ENCODE data around the gene TMPRSS11E. TPM values are rescaled to one million over a fixed set of nuclear protein-coding genes. Genes with fewer than 3 reads are reported as not detected.
"Not testable (repeated sequence)": the region's sequence is repeated elsewhere in the genome, so short reads cannot be mapped to it uniquely, and the experiment has no call there.

TMPRSS11E gene
- polyA plus RNA-seq, 3 donors: 0.33 to 0.69 TPM; not detected in 1

DNA sequence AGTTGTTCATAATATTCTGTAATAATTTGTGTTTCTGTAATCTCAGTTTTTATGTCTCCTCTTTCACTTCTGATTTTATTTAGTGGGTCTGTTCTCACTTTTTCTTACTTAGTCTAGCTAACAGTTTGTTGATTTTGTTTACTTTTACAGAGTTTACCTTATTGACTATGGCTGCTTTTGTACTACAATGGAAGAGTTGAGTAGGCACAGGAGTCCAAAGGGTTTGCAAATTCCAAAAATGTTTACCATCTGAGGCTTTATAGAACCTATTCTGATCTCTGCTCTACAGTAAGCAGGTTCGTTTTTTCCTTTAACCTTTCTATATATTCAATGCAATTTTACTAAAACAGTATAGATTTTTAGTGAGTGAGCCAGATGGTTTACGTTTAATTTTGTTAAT is 73.7 kb downstream of the TMPRSS11E start:
- H3K27ac ChIP-seq (ENCODE audit: low read depth, low read length): no peak overlapping the region
- WGBS, 3 donors: 62 to 78% methylated on average over 2 of the region's 2 CpGs; no CpG with 5 or more reads in 1 of the 3 donors

DNA sequence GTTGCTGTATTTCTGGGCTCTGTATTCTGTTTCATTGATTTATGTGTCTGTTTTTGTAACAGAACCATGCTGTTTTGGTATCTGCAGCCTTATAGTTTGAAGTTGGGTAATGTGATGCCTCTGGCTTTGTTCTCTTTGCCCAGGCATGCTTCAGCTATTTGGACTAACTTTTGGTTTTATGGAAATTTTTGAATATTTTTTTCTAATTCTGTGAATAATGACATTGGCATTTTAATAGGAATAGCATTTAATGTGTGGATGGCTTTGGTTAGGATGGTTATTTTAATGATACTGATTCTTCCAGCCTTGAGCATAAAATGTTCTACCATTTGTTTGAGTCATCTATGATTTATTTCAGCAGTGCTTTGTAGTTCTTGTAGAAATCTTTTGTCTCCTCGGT is 75.0 kb downstream of the TMPRSS11E start:
- H3K27ac ChIP-seq (ENCODE audit: low read depth, low read length): not testable (repeated sequence)
- WGBS, 3 donors: 38 to 41% methylated on average over 1 of the region's 1 CpG; no CpG with 5 or more reads in 1 of the 3 donors

DNA sequence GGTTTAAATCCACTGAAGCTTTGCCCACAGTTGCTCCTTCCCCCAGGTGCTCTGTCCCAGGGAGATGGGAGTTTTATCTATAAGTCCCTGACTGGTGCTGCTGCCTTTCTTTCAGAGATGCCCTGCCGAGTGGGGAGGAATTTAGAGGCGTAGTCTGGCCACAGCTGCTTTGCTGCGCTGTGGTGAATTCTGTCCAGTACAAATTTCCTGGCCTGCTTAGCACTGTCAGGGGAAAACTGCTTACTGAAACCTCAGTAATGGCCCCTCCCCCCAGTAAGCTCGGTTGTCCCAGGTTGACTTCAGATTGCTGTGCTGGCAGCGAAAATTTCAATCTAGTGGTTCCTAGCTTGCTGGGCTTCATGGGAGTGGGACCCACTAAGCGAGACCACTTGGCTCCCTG is 88.7 kb downstream of the TMPRSS11E start:
- H3K27ac ChIP-seq (ENCODE audit: low read depth, low read length): no peak overlapping the region
- WGBS, 3 donors: 69 to 86% methylated on average over 6 of the region's 6 CpGs; no CpG with 5 or more reads in 1 of the 3 donors

DNA sequence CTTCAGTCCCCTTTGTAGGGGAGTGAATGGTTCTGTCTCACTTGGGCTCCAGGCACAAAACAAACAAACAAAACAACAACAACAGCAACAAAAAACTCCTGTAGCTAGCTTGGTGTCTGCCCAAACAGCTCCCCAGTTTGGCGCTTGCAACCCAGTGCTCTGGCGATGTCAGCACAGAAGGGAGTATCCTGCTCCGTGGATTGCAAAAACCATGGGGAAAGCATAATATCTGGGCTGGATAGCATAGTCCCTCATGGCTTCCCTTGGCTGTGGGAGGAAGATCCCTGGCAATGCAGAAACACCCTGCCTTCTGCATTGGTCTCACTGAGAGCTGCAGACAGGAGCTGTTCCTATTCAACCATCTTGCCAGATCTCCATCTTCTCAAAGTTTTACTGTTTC is 89.1 kb downstream of the TMPRSS11E start:
- 84 to 87% methylated on average over 3 of the region's 3 CpGs; no CpG with 5 or more reads in 1 of the 3 donors for WGBS, 3 donors
- no peak overlapping the region for H3K27ac ChIP-seq (ENCODE audit: low read depth, low read length)

DNA sequence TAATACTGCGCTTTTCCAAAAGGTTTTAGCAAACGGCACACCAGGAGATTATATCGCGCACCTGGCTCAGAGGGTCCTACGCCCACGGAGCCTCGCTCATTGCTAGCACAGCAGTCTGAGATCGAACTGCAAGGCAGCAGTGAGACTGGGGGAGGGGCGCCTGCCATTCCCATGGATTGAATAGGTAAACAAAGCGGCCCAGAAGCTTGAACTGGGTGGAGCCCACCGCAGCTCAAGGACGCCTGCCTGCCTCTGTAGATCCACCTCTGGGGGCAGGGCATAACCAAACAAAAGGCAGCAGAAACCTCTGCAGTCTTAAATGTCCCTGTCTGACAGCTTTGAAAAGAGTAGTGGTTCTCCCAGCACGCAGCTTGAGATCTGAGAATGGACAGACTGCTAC is 95.5 kb downstream of the TMPRSS11E start:
- H3K27ac ChIP-seq (ENCODE audit: low read depth, low read length): not testable (repeated sequence)
- WGBS, 3 donors: 78 to 84% methylated on average over 13 of the region's 13 CpGs; no CpG with 5 or more reads in 1 of the 3 donors

Other genes starting within 250 kb of the TMPRSS11E start
- gene TMPRSS11B, start 201.8 kb upstream of the TMPRSS11E start, polyA plus RNA-seq: under 1 TPM in 2 of 3 donors, not detected in 1; 0.11 to 0.58 TPM
- gene YTHDC1, start 97.4 kb upstream of the TMPRSS11E start, polyA plus RNA-seq: 10 to 100 TPM; 29.4 to 42.4 (median 37.6) TPM
- under 1 TPM in 1 of 3 donors, not detected in 2; 0.56 TPM for gene UGT2B17, start 128.9 kb downstream of the TMPRSS11E start, polyA plus RNA-seq
- 10 to 100 TPM in 1 of 3 donors, 1 to 10 TPM in 2; 1.1 to 23.5 (median 2.1) TPM for gene UGT2B15, start 223.2 kb downstream of the TMPRSS11E start, polyA plus RNA-seq

All from adipose tissue (tissue), 3 donors.